SH-SY5Y (cell line): ENCODE results near the gene EPHB6.
A peak's percentile ranks its signal among the peaks of the same experiment; 100 is the strongest.

ENCODE experiments used
- GATA2 ChIP-seq: IDR thresholded peaks from 2 replicates; pipeline ENCODE4 v1.6.1; 2011; ENCODE audit warnings: mild to moderate bottlenecking, low read depth, low read length
- GATA3 ChIP-seq: IDR thresholded peaks from 2 replicates; pipeline ENCODE4 v1.6.1; 2011; ENCODE audit warnings: low read depth, mild to moderate bottlenecking, low read length, moderate library complexity

- TF ChIP-seq GATA2 (peak; percentile 46; the same call in 1 of the 2 replicates), GATA3 (no peak)
Measured at GRCh38 chr7:142853739-142854371, 1.0 kb upstream of the EPHB6 start.
